HepG2 (cell line): ENCODE results near the gene LAMB3. TPM values are rescaled to one million over a fixed set of nuclear protein-coding genes. Genes with fewer than 3 reads are reported as not detected.

ENCODE experiments used
- ATAC-seq: fragments of 200-7000 bp; cut with Tn5 transposase; 3 replicates; pipeline ENCODE4 v1.9.1; 2020; ENCODE audit warnings: mild to moderate bottlenecking, moderate library complexity
- BruUV-seq: library from RNA; stranded (reverse); fragments of 400-500 nt; replicated peaks from 2 replicates; lab custom pipeline; 2021; lab: Mats Ljungman, UMichigan
- CTCF ChIA-PET: fragments of 300-600 bp; formaldehyde crosslinking; extraction: SDS; loops from one replicate; lab custom pipeline; 2021; ENCODE audit warnings: low total read pairs, inconsistent platforms, low intra/inter-chr PET ratio; lab: Yijun Ruan, JAX
- POLR2A ChIA-PET: fragments of 350-600 bp; sonication (Branson Sonifier 250); formaldehyde crosslinking; loops from one replicate; lab custom pipeline; 2020; ENCODE audit warnings: antibody characterized with exemption, inconsistent platforms; lab: Yijun Ruan, JAX
- DNase-seq: peaks from one replicate; pipeline ENCODE4 v3.0.0-alpha.2; 2015; ENCODE audit warnings: low spot score
- FAIRE-seq: peaks from 3 replicates; lab custom pipeline; 2011; peaks lifted over from hg19 to GRCh38; lab: Jason Lieb, UNC
- H2AFZ ChIP-seq: one replicate; pipeline ENCODE4 v1.6.1; 2011; ENCODE audit warnings: low read length, inconsistent platforms
- H3K27ac ChIP-seq: fragments of 300-600 bp; 3 replicates; pipeline ENCODE4 v1.8.0; 2011; ENCODE audit warnings: mixed run types, mild to moderate bottlenecking, mixed read lengths, low read length, inconsistent platforms; ENCODE audit not compliant: insufficient read depth; ENCODE audit errors: extremely low read length
- H3K27me3 ChIP-seq, 2 experiments: fragments of 200-600 bp in 1 of 2; 2 replicates in 1 of 2; 3 replicates in 1 of 2; pipeline versions ENCODE4 v1.6.0 to v1.8.0; 2011; ENCODE audit warnings: low read length in 2 of 2, mild to moderate bottlenecking in 2 of 2, moderate library complexity in 2 of 2, inconsistent platforms in 1 of 2; ENCODE audit not compliant: insufficient read depth in 2 of 2, control insufficient read depth in 1 of 2
- H3K36me3 ChIP-seq, 2 experiments: fragments of 200-600 bp in 1 of 2; replicated peaks in 1 of 2; 2 replicates in 1 of 2; 3 replicates in 1 of 2; pipeline versions ENCODE4 v1.5.1 to v1.8.0; 2011; ENCODE audit warnings: low read length in 2 of 2, inconsistent platforms in 1 of 2; ENCODE audit not compliant: insufficient read depth in 2 of 2, control insufficient read depth in 1 of 2
- H3K4me1 ChIP-seq: 2 replicates; pipeline ENCODE4 v1.5.1; 2012; ENCODE audit warnings: low read length, inconsistent platforms; ENCODE audit not compliant: insufficient read depth
- H3K4me2 ChIP-seq: 2 replicates; pipeline ENCODE4 v1.6.0; 2011; ENCODE audit warnings: low read depth, low read length, inconsistent platforms
- H3K4me3 ChIP-seq, 3 experiments: fragments of 200-600 bp in 1 of 3; sonication (generic), shearing (Covaris generic) in 1 of 3; replicated peaks in 1 of 3; 2 replicates each; pipeline ENCODE4 v1.5.1; 2011 to 2016; ENCODE audit warnings: low read length in 3 of 3, inconsistent platforms in 2 of 3, low read depth in 2 of 3, mild to moderate bottlenecking in 2 of 3, control low read depth in 1 of 3, mixed read lengths in 1 of 3; ENCODE audit not compliant: insufficient read depth in 1 of 3
- H3K79me2 ChIP-seq: one replicate; pipeline ENCODE4 v1.6.1; 2011; ENCODE audit warnings: low read length, inconsistent platforms; ENCODE audit not compliant: insufficient read depth
- H3K9ac ChIP-seq: 2 replicates; pipeline ENCODE4 v1.6.0; 2011; ENCODE audit warnings: mild to moderate bottlenecking, low read depth, low read length, inconsistent platforms; ENCODE audit not compliant: insufficient read depth
- H3K9me3 ChIP-seq: 2 replicates; pipeline ENCODE4 v1.5.1; 2012; ENCODE audit warnings: mild to moderate bottlenecking, low read length
- H4K20me1 ChIP-seq: 2 replicates; pipeline ENCODE4 v1.6.0; 2011; ENCODE audit warnings: inconsistent platforms, mild to moderate bottlenecking, low read length, moderate library complexity; ENCODE audit not compliant: insufficient read depth
- ARID4A ChIP-seq: sonication (generic); formaldehyde crosslinking; IDR thresholded peaks from 2 replicates; pipeline ENCODE4 v1.5.0; 2020; ENCODE audit warnings: mild to moderate bottlenecking, missing genetic modification reagents, borderline replicate concordance
- CREB3 ChIP-seq: sonication (generic); formaldehyde crosslinking; IDR thresholded peaks from 2 replicates; pipeline ENCODE4 v1.5.0; 2020; ENCODE audit warnings: missing genetic modification reagents
- SMYD3 ChIP-seq: sonication (generic); formaldehyde crosslinking; IDR thresholded peaks from 2 replicates; pipeline ENCODE4 v1.8.1; 2023; ENCODE audit warnings: mild to moderate bottlenecking, missing genetic modification reagents
- ZBTB1 ChIP-seq: sonication (generic); formaldehyde crosslinking; IDR thresholded peaks from 2 replicates; pipeline ENCODE4 v1.4.0; 2020; ENCODE audit warnings: missing genetic modification reagents, borderline replicate concordance
- ZGPAT ChIP-seq: IDR thresholded peaks from 2 replicates; pipeline ENCODE4 v1.6.1; 2016; ENCODE audit warnings: mild to moderate bottlenecking
- ZHX2 ChIP-seq, 2 experiments: sonication (generic) in 1 of 2; formaldehyde crosslinking in 1 of 2; IDR thresholded peaks; 2 replicates each; pipeline versions ENCODE4 v1.6.1 to v1.9.0; 2014 to 2022; ENCODE audit warnings: antibody characterized with exemption in 1 of 2, borderline replicate concordance in 1 of 2, inconsistent platforms in 1 of 2, low read depth in 1 of 2, missing genetic modification reagents in 1 of 2
- ZNF207 ChIP-seq: fragments of 450-650 bp; IDR thresholded peaks from 2 replicates; pipeline ENCODE4 v1.6.1; 2016; ENCODE audit warnings: antibody characterized with exemption, borderline replicate concordance
- ZNF251 ChIP-seq: sonication (generic); formaldehyde crosslinking; IDR thresholded peaks from 2 replicates; pipeline ENCODE4 v1.9.0; 2021; ENCODE audit warnings: mild to moderate bottlenecking, missing genetic modification reagents
- ZNF33B ChIP-seq: sonication (generic); formaldehyde crosslinking; IDR thresholded peaks from 2 replicates; pipeline ENCODE4 v1.5.1; 2020; ENCODE audit warnings: mild to moderate bottlenecking, missing genetic modification reagents
- ZNF530 ChIP-seq: sonication (generic); formaldehyde crosslinking; IDR thresholded peaks from 2 replicates; pipeline ENCODE4 v1.5.0; 2020; ENCODE audit warnings: low read depth, mild to moderate bottlenecking, missing genetic modification reagents
- ZNF629 ChIP-seq: sonication (generic); formaldehyde crosslinking; conservative IDR thresholded peaks from 2 replicates; pipeline ENCODE4 v1.5.0; 2020; ENCODE audit warnings: missing genetic modification reagents
- WGBS: methylation state at CpG from one replicate; pipeline ENCODE4 v1.1.6; 2017; ENCODE audit warnings: low lambda C conversion rate; 5-methylcytosine and 5-hydroxymethylcytosine counted together
- in situ Hi-C: cut with HindIII; loops from 2 replicates; pipeline ENCODE4 v1.10.0; 2017; ENCODE audit warnings: low pct_unique_long_range_greater_than_20kb; ENCODE audit not compliant: extremely low pct_ligation_motif_present
- intact Hi-C: fragments of 100-400 bp; cut with micrococcal nuclease; formaldehyde crosslinking; loops from one replicate; pipeline ENCODE4 v1.10.0; 2022; ENCODE audit not compliant: unreplicated experiment
- polyA plus RNA-seq, 8 experiments: library from polyadenylated mRNA; depleted of rRNA in 3 of 8; stranded (reverse) in 7 of 8; unstranded in 1 of 8; fragments of >200 nt; fragmentation: Illumina TruSeq in 4 of 8; extraction: Trizol in 4 of 8; gene quantifications; 2 replicates each; pipeline versions ENCODE4 v1.2.1 to v1.2.3, GENCODE V29; 2011 to 2016; ENCODE audit warnings: low read depth in 4 of 8, missing spikeins in 1 of 8, mixed read lengths in 1 of 8; ENCODE audit not compliant: insufficient read depth in 1 of 8
- total RNA-seq, 5 experiments: library from RNA; depleted of rRNA; stranded (reverse); fragments of >200 nt; fragmentation: Illumina TruSeq; extraction: Trizol; gene quantifications; 2 replicates each; pipeline ENCODE4 v1.2.3, GENCODE V29; 2016; ENCODE audit warnings: low read depth in 1 of 5

The LAMB3 gene
- total and polyA plus RNA-seq, 2 of the 13 experiments (the other 11 are each of a cell fraction or from before 2014, with no cell fraction given), result 0.18 to 0.24 TPM

- TF ChIP-seq ZGPAT (CRISPR knock-in tag), result no peak
- TF ChIP-seq ZNF207, result no peak
- no peak for TF ChIP-seq ARID4A (CRISPR knock-in tag)
- no peak for TF ChIP-seq SMYD3
- no peak for TF ChIP-seq ZNF251 (CRISPR knock-in tag)
These were observed 57.8 kb downstream of the LAMB3 start (continued) for GRCh38 chr1:209594440-209594839.

- Histone ChIP-seq H3K4me1 (no peaks in the 10 kb centered on the region), H3K9me3 (no peaks in the 10 kb centered on the region), H3K27me3 (no peaks in the 10 kb centered on the region; a peak in 1 of 5 replicates), H4K20me1 (no peaks in the 10 kb centered on the region), H3K4me2 (no peak overlapping the region), H2AFZ (no peak overlapping the region), H3K79me2 (no peaks in the 10 kb centered on the region), H3K36me3 (no peaks in the 10 kb centered on the region), H3K27ac (no peak overlapping the region), H3K4me3 (no peak overlapping the region), H3K9ac (no peak overlapping the region)
- ChIA-PET CTCF (no interaction called here), POLR2A (no interaction called here)
- FAIRE-seq (no peak), ATAC-seq (no peak), DNase-seq (no peak)
- BruUV-seq, result no TSS peak
- WGBS, result 31% methylated on average over 2 of the region's 2 CpGs
- intact Hi-C loops (no loop called here), in situ Hi-C loops (no loop called here)
- no peak for TF ChIP-seq ZHX2 (IDR thresholded peaks at IDR 0.05; ENCODE audit: low read depth)
- no peak for TF ChIP-seq ZHX2 (CRISPR knock-in tag; IDR thresholded peaks at IDR 0.05; ENCODE audit: borderline replicate concordance)
- TF ChIP-seq CREB3 (CRISPR knock-in tag), result no peak
- no peak for TF ChIP-seq ZBTB1 (CRISPR knock-in tag)
- TF ChIP-seq ZNF629 (CRISPR knock-in tag), result no peak
- TF ChIP-seq ZNF33B (CRISPR knock-in tag), result no peak
- no peak for TF ChIP-seq ZNF530 (CRISPR knock-in tag)
These were observed 58.5 kb downstream of the LAMB3 start for GRCh38 chr1:209593747-209594146.
